CD4-positive, alpha-beta T cell (primary cell): Measurements from ENCODE around the gene UBE2I. TPM values are rescaled to one million over a fixed set of nuclear protein-coding genes. Genes with fewer than 3 reads are reported as not detected.

ENCODE experiments used
- ATAC-seq: fragments of 200-7000 bp; cut with Tn5 transposase; one replicate; pipeline ENCODE4 v1.10.0; 2022; ENCODE audit warnings: mild to moderate bottlenecking; ENCODE audit not compliant: poor library complexity
- CTCF ChIA-PET: fragments of 350-600 bp; sonication (Branson Sonifier 250); formaldehyde crosslinking; loops from one replicate; lab custom pipeline; 2021; ENCODE audit warnings: antibody characterized with exemption, inconsistent platforms; lab: Charles Lee
- POLR2A ChIA-PET: fragments of 350-600 bp; sonication (Branson Sonifier 250); formaldehyde crosslinking; loops from one replicate; lab custom pipeline; 2021; ENCODE audit warnings: antibody characterized with exemption, inconsistent platforms; lab: Charles Lee
- DNase-seq, 14 experiments: peaks; one replicate each; pipeline ENCODE4 v3.0.0-alpha.2; 2013 to 2020; ENCODE audit warnings: mixed read lengths in 2 of 14
- H3K27ac ChIP-seq, 2 donors: one replicate each; pipeline versions ENCODE4 v1.5.1 to v1.7.0; 2013; ENCODE audit warnings: low read length in 2 of 2, low read depth in 1 of 2, mild to moderate bottlenecking in 1 of 2
- H3K27me3 ChIP-seq, 2 experiments: 1 replicate in 1 of 2; 2 replicates in 1 of 2; pipeline versions ENCODE4 v1.6.1 to v1.7.0; 2013; ENCODE audit warnings: low read length in 2 of 2, control low read depth in 1 of 2, mild to moderate bottlenecking in 1 of 2, moderate library complexity in 1 of 2; ENCODE audit not compliant: insufficient read depth in 2 of 2, control insufficient read depth in 1 of 2
- H3K36me3 ChIP-seq: one replicate; pipeline ENCODE4 v1.6.1; 2013; ENCODE audit warnings: low read length, control low read depth; ENCODE audit not compliant: insufficient read depth
- H3K4me1 ChIP-seq: one replicate; pipeline ENCODE4 v1.6.1; 2013; ENCODE audit warnings: low read length, control low read depth; ENCODE audit not compliant: insufficient read depth
- H3K4me3 ChIP-seq: one replicate; pipeline ENCODE4 v1.5.1; 2013; ENCODE audit warnings: mild to moderate bottlenecking, low read length, moderate library complexity
- H3K9me3 ChIP-seq, 2 experiments: 1 replicate in 1 of 2; 2 replicates in 1 of 2; pipeline versions ENCODE4 v1.6.1 to v1.7.0; 2013; ENCODE audit warnings: low read length in 2 of 2, mild to moderate bottlenecking in 2 of 2, control low read depth in 1 of 2, moderate library complexity in 1 of 2; ENCODE audit not compliant: control insufficient read depth in 1 of 2, insufficient read depth in 1 of 2
- H3K27ac Mint-ChIP-seq: one replicate; pipeline ENCODE4 v1.8.0; 2020; ENCODE audit warnings: mixed read lengths
- H3K27me3 Mint-ChIP-seq: one replicate; pipeline ENCODE4 v1.8.0; 2021; ENCODE audit warnings: mixed read lengths
- H3K36me3 Mint-ChIP-seq: one replicate; pipeline ENCODE4 v1.8.0; 2021; ENCODE audit warnings: low read depth, mixed read lengths
- H3K4me1 Mint-ChIP-seq: one replicate; pipeline ENCODE4 v1.8.0; 2021; ENCODE audit warnings: low read depth, mixed read lengths
- H3K4me3 Mint-ChIP-seq: one replicate; pipeline ENCODE4 v1.8.0; 2020; ENCODE audit warnings: mild to moderate bottlenecking, mixed read lengths
- H3K9me3 Mint-ChIP-seq: one replicate; pipeline ENCODE4 v1.8.0; 2020; ENCODE audit warnings: mixed read lengths
- CTCF ChIP-seq: fragments of 200-600 bp; IDR thresholded peaks from one replicate; pipeline ENCODE4 v1.8.0; 2022; ENCODE audit warnings: antibody characterized with exemption, mild to moderate bottlenecking
- intact Hi-C, 2 experiments: fragments of 100-400 bp; cut with DNase I in 1 of 2; cut with micrococcal nuclease in 1 of 2; formaldehyde crosslinking; loops; one replicate each; pipeline versions ENCODE4 v1.15.1 to v1.9.0; 2023 to 2025; cut with DNase I, micrococcal nuclease
- total RNA-seq, 174 experiments: library from RNA in 2 of 174; stranded (reverse) in 2 of 174; gene quantifications; one replicate each; pipeline ENCODE4 v1.2.3 and lab custom pipeline; 2021 to 2026

UBE2I gene
- total RNA-seq, 2 experiments from 2014 or later: 247 to 252 TPM

DNA sequence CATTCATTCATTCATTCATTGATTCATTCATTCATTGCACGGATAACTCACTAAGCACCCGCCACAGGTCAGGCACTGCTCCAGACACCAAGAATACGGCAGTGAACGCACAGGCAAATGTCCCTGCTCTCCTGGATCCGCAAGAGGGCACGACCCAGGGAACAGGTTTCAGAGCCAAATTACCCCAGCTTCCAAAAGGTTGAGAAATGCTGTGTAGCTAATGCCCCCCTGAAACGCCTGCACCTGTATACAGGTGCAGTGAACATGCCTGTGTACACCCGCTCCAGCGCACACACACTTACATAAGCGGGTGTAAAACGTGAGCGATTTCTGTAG lies 9.6 kb upstream of the UBE2I start:
- H3K36me3 Mint-ChIP-seq: no peaks in the 10 kb centered on the region

DNA sequence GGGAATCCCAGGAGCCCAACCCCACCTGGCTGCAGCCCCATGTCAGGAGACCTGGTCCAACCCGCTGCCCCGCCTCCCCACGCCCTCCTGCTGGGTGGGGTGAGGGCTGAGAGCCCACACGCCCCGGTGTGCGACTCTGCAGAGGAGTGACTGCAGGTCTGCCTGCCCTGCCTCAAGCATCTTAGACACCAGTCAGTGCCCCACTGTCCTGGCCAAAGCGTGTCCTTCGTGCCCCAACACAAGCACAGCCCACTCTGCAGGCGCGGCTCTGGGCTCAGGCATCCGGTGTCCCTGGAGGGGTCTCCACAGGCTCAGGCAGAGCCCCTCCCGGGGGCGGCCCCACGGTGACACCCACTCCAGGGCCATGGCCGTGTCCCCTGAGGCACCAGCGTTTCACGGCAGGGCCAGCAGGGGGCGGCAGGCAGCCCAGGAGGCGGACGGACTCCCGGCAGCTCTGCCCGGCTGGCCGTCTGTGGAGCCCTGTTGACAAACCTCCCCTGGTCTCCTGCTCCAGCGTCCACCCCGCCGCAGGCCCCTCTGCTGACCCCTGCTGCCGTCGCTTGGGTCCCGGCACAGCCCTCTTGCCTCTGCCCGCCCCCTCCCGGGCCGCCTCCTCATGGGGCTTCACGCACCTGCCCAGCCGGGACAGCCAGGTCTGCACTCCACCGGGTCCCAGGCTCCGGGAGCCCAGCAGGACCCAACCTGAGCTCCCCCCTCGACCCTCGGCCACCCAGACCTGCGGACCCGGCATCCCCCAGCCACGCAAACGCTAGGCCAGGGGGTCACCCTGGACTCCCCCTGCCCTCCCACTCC lies 8.6 kb upstream of the UBE2I start:
- Mint-ChIP-seq H3K27ac (no peak overlapping the region), H3K4me3 (no peak overlapping the region), H3K27me3 (peaks cover 17% of the 10 kb centered on the region), H3K9me3 (no peaks in the 10 kb centered on the region), H3K4me1 (peaks cover 21% of the 10 kb centered on the region), H3K36me3 (no peaks in the 10 kb centered on the region)
- ChIA-PET POLR2A (interaction anchor here (1.0 to 1.3 kb wide), 3 partner anchors 8 to 42 kb away, joined by 3 to 4 read pairs (median 4); partner anchors contain the start of gene UBE2I), CTCF (interaction anchor here (0.6 to 1.3 kb wide), 2 partner anchors 8 to 532 kb away, joined by 3 to 5 read pairs; partner anchors contain the start of gene UBE2I)
- no peak overlapping the region for H3K27ac ChIP-seq
- DNase-seq: peak; percentile 53 to 83 (median 66)
- intact Hi-C loops: loop anchor here in 1 of 2 experiments (10.0 kb wide), 2 partner anchors 174 to 484 kb away; partner anchors contain the start of genes CLCN7, NUBP2 and SPSB3
- H3K27me3 ChIP-seq: peaks cover 0 to 6% of the 10 kb centered on the region in 2 experiments
- no peaks in the 10 kb centered on the region for H3K36me3 ChIP-seq
- H3K4me3 ChIP-seq: no peak overlapping the region
- H3K9me3 ChIP-seq: peaks cover 0 to 5% of the 10 kb centered on the region in 2 experiments
- peaks cover 45% of the 10 kb centered on the region for H3K4me1 ChIP-seq
- ATAC-seq: peak; percentile 55
- TF ChIP-seq CTCF: peak; percentile 89

More for the DNA sequence above, 9.6 kb upstream of the UBE2I start:
- Histone ChIP-seq H3K9me3 (peaks cover 0 to 5% of the 10 kb centered on the region in 2 experiments), H3K27me3 (peaks cover 0 to 6% of the 10 kb centered on the region in 2 experiments), H3K4me1 (peaks cover 34% of the 10 kb centered on the region), H3K36me3 (no peaks in the 10 kb centered on the region), H3K4me3 (no peak overlapping the region), H3K27ac (no peak overlapping the region)
- ChIA-PET POLR2A (interaction anchor here (1.1 kb wide), 1 partner anchor 43 kb away, joined by 4 read pairs; no protein-coding TSS in a partner anchor), CTCF (no interaction called here)
- ATAC-seq (no peak), DNase-seq (no peak)
- Mint-ChIP-seq H3K4me1 (peaks cover 21% of the 10 kb centered on the region), H3K9me3 (no peaks in the 10 kb centered on the region), H3K27ac (no peak overlapping the region), H3K4me3 (no peak overlapping the region), H3K27me3 (peaks cover 22% of the 10 kb centered on the region)
- intact Hi-C loops: loop anchor here in 1 of 2 experiments (10.0 kb wide), 2 partner anchors 175 to 485 kb away; partner anchors contain the start of genes CLCN7, NUBP2 and SPSB3
- TF ChIP-seq CTCF: no peak

DNA sequence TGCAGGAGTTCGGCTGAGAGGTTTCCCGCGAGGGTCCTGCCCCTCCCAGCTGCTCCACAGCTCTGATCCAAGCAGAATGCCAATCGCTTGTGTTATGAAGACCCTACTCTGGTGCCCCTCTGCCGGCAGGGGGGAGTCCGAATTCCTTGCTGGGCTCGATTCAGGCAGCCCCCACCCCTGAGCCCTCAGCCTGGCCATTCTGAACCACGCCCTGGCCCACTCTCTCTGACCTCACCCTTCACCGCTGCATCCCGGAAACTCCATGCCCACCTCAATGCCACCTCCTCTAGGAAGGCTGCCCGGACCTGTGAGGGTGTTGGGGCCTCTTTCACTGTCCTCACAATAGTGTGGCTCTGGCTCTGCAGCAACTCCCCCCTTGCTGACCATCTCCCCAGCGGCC lies 7.9 kb upstream of the UBE2I start:
- H3K36me3 ChIP-seq: no peaks in the 10 kb centered on the region
- H3K4me1 ChIP-seq: peaks cover 51% of the 10 kb centered on the region
- no peak for TF ChIP-seq CTCF
- Mint-ChIP-seq H3K4me3 (no peak overlapping the region), H3K27me3 (peaks cover 17% of the 10 kb centered on the region), H3K9me3 (no peaks in the 10 kb centered on the region), H3K4me1 (peaks cover 26% of the 10 kb centered on the region), H3K27ac (no peak overlapping the region), H3K36me3 (no peaks in the 10 kb centered on the region)
- CTCF ChIA-PET: interaction anchor here (0.6 to 1.3 kb wide), 2 partner anchors 8 to 532 kb away, joined by 3 to 5 read pairs; partner anchors contain the start of gene UBE2I
- no peak overlapping the region for H3K4me3 ChIP-seq
- ATAC-seq (no peak), DNase-seq (no peak)
- H3K9me3 ChIP-seq: peaks cover 0 to 5% of the 10 kb centered on the region in 2 experiments
- peaks cover 0 to 6% of the 10 kb centered on the region in 2 experiments for H3K27me3 ChIP-seq
- intact Hi-C loops: loop anchor here in 1 of 2 experiments (10.0 kb wide), 2 partner anchors 173 to 483 kb away; partner anchors contain the start of genes CLCN7, NUBP2 and SPSB3
- no peak overlapping the region for H3K27ac ChIP-seq
- POLR2A ChIA-PET: interaction anchor here (1.0 to 1.3 kb wide), 2 partner anchors 8 to 9 kb away, joined by 3 to 4 read pairs; partner anchors contain the start of gene UBE2I
